ENCODE measurements around the gene ARL15.

- TF ChIP-seq CTCF (conservative IDR thresholded peaks at IDR 0.05) (no peak), EZH2 (IDR thresholded peaks at IDR 0.05; ENCODE audit: low read depth) (no peak)
Measured at GRCh38 chr5:54090495-54091120, 219.8 kb downstream of the ARL15 start.
